Kidney capillary endothelial cell (primary cell): Measurements from ENCODE around the gene PROCA1.
"Not testable (repeated sequence)": the region's sequence is repeated elsewhere in the genome, so short reads cannot be mapped to it uniquely, and the experiment has no call there.

Source experiments
- DNase-seq: peaks from one replicate; pipeline ENCODE4 v3.0.0-alpha.2; 2018; ENCODE audit warnings: low spot score

PROCA1 gene

DNA sequence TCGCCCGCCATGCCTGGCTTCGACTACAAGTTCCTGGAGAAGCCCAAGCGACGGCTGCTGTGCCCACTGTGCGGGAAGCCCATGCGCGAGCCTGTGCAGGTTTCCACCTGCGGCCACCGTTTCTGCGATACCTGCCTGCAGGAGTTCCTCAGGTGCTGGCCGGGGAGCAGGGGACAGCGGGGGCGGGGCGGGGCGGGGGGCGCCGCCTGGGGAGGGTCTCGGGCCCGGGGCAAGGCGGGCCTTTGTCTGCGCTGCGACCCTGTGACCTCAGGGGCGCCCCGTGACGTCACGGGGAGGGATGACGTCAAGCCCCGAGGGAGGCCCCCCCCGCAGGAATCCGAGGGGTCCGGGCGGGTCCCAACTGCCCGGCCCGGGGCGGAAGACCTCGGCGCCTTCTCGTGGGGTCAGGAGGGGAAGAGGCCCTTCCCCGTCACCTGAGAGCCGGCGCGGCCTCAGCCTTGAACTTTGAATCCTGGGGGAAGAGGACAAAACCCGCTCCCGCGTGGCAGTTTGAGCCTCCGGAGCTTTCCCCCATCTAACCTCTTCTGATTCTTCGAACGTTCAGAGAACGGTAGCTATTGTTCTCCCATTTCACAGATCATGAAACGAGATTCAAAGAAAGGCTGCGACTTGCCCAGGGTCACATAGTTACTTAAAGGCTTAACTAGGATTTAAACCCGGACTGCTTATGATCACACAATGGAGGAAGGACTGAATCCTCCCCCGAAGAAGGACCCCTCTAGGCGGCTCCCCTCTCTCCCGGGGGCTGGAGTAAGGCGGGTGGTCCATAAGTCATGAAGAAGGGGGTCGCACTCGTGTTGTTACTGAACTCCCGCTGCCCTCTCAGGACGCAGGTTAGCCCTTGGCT lies 32.6 kb upstream of the PROCA1 start:
- DNase-seq, result peak; percentile 62

DNA sequence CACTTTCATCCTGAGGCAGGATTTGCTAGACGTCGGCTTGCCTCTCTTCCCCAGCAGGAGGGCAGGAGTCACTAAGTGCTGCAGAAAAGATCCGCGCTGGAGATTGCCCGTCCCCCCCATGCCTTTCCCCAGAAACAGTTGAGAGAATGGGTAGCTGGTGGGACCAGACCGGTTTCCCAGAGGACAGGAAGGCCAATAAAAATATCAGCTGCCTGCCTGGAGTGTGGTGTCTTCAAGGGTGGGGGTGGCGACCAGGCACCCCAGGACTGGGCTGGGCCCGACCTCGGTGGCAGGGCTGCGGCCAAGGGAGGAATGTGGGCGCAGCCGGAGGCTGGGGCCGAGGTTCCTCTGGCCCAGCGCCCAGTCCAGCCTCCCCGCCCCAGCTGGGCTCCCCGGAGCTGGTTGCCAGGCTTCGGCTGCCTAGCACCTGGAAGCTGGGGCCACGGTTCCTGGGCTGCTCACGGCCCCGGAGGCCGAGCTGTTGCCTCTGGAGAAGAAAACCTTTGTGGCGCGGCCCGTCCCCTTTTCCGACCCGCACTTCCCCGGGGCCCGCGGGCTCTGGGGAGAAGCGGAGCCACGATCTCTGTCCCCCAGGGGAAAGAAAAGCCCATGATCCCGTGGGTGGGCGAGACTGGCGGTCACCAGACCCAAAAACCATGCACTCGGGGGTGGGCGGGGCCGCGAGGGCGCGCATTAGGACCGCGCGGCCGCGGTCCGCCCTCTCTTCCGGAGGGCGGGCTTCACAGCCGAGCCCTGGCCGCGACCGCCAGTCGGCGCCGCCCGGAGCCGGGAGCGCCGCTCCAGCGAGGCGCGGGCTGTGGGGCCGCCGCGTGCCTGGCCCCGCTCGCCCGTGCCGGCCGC lies 31.8 kb upstream of the PROCA1 start, which contains the start of gene TRAF4:
Gene TRAF4 (plus strand): TSS at position 769 of the 861 bp plus-strand sequence. CDS start 102 bp downstream, outside the sequence.
- DNase-seq, result peak; percentile 80

DNA sequence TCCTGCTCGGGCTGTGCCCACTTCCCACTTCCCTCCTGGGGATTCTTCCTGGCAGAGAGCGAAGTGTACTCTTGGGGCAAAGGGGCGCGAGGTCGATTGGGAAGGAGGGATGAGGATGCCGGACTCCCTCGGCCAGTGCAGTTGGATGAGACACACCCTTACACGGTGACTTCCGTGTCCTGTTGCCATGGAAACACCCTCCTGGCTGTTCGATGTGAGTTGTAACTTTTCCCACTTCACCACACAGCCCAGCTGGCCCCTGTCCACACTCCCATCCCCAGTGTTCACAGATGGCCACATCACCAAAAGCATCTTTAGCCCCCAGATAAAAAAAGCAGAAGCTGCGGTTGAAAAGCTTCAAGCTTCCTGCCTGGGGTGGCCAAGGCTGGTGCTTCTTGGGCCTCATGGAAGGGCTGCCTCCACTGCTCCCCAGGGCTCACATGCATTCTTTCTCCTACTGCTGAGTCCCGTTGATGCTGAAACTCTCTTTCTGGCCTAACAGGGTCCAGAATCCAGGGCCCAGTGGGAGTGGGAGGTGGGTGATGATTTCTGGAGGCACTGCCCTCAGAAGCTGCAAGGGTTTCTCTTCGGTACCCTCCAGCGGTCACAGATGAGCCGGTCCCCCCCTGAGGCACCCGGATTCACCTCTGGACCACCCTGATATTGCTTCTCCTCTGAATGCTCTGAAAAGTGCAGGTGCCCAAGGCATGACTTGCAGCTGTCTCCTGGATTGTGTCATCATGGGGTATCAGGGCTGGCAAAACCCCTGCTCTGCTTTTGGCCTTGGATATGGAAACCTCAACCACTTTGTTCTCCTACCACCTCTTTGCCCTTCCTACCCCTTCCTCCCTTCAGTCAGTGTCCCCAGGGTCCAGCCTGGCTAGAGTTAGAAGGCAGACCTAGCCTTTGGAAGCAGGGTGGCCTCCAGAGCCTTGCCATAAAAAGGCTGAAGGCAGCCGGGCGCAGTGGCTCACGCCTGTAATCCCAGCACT lies 30.0 kb upstream of the PROCA1 start:
- DNase-seq, result no peak

DNA sequence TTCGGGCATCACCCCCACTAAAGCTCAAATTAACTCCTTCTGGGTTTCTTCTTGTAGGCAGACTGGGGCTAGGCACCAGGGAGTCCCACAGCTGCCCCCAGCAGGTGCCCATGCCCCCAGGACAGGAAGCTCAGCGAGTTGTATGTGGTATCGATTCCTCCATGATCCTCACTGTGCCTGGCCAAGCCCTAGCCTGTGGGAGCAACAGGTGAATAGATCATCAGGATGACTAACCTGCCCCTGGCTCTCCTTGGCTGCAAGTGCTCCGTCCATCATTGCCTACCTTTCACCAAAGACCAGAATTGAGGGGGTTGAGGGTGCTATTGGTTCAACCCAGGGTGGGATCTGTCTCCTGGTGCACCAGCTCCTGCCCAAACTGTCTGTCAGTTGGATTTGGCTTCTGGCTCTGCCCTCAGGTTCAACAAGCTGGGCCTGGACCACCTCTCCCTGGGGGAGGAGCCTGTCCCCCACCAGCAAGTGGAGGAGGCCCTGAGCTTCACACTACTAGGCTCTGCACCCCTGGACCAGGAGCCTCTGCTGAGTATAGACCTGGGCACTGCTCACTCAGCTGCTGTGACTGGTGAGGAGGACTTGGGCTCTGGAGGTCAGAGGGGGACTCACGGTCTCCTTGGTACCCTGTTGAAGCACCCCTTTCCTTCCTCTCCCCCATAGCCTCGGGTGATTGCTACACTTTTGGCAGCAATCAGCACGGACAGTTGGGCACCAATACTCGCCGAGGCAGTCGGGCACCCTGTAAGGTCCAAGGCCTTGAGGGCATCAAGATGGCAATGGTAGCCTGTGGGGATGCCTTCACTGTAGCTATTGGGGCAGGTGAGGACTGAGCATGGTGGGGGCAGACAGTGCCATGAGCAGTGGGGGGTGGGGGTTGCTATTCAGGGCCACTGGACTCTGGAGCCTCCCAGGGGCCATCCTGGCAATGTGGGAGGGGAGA lies 29.0 kb upstream of the PROCA1 start:
- no peak for DNase-seq

DNA sequence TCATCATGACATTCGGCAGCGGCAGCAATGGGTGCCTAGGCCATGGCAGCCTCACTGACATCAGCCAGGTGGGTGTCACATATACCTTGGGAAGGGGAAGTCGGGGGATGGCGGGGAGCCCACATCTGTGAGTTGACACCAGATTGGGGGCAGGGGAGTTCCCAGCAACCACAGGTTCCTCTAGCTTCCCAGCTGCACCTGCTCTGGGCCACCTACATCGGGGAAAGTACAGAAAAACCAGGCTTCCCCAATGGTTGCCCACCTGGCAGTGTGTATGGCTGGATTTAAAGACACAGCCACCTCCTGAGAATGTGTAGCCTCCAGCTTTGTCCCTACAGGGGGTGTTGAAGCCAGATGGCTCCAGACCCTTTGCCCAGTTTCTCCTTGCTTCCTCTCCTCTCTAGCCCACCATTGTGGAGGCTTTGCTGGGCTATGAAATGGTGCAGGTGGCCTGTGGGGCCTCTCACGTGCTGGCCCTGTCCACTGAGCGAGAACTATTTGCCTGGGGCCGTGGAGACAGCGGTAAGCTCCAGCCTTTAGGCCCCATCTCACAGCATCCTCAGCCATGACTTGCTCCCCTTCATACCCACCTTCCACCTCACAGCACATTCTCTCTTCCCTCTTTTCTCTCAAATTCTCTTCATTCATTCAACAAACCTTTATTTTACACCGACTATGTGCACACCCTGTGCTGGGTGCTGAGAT lies 27.1 kb upstream of the PROCA1 start:
- DNase-seq, result no peak

DNA sequence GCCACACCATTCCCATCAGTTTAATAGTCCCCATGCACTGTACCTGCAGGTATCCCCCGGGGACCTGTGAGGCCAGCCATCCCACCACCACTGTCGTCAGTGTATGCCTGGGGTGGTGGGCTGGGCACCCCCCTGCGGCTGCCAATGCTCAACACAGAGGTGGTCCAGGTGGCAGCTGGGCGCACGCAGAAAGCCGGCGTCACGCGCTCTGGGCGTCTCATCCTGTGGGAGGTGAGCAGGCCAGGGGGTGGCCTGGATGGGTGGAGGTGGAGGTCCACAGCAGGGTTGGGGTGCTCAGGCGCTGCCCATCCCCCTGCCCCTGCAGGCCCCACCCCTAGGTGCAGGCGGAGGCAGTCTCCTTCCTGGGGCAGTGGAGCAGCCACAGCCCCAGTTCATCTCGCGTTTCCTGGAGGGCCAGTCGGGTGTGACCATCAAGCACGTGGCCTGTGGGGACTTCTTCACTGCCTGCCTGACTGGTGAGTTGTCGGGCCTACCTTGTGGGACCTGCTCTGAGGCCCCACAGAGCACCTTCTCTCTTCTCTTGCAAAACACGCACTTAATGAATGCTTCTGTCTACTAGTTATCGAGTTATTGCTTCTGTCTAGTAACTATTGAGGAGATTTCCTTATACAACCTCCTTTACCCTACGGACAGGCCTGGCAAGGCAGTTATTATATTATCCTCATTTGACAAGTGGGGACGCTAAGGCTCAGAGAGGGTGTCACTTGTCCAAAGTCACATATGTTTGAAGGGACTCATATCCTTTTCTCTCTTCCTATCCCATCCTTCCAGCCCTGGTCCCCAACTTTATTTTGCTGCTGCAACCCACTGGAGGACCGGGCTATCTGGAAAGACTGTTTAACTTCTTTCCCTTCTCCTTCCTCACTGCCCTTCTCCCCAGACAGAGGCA lies 26.3 kb upstream of the PROCA1 start:
- DNase-seq, result no peak

DNA sequence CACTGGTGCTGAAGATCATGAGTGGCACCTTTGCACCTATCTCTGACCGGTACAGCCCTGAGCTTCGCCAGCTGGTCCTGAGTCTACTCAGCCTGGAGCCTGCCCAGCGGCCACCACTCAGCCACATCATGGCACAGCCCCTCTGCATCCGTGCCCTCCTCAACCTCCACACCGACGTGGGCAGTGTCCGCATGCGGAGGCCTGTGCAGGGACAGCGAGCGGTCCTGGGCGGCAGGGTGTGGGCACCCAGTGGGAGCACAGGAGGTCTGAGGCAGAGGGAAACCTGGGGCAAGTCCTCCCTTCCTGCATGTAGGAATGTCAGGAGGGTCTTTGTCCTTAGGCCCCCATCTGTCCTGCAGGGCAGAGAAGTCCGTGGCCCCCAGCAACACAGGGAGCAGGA lies 25.6 kb upstream of the PROCA1 start:
- no peak for DNase-seq

DNA sequence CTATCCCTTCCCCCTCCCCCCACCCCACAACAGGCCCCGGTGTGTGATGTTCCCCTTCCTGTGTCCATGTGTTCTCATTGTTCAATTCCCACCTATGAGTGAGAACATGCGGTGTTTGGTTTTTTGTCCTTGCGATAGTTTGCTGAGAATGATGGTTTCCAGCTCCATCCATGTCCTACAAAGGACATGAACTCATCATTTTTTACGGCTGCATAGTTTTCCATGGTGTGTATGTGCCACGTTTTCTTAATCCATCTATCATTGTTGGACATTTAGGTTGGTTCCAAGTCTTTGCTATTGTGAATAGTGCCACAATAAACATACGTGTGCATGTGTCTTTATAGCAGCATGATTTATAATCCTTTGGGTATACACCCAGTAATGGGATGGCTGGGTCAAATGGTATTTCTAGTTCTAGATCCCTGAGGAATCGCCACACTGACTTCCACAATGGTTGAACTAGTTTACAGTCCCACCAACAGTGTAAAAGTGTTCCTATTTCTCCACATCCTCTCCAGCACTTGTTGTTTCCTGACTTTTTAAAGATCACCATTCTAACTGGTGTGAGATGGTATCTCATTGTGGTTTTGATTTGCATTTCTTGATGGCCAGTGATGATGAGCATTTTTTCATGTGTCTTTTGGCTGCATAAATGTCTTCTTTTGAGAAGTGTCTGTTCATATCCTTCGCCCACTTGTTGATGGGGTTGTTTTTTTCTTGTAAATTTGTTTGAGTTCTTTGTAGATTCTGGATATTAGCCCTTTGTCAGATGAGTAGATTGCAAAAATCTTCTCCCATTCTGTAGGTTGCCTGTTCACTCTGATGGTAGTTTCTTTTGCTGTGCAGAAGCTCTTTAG lies 24.5 kb upstream of the PROCA1 start:
- DNase-seq, result not testable (repeated sequence)

DNA sequence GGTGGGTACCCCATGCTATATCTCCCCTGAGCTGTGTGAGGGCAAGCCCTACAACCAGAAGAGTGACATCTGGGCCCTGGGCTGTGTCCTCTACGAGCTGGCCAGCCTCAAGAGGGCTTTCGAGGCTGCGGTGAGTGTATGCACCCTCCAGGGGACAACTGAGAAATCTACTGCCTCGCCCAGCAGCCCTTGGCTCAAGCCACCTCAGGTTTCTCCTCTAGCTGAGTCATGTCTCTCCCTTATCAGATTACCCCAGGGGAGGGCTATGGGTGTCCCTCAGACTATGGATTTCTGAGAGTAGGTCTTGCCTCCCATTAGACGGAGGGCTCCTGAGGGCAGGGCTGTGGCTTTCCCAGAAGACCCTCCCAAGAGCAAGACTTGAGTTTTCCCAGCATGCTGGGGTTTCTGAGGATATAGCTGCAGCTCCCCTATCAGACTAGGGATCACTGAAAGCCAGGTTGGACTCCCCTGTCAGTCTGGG lies 23.6 kb upstream of the PROCA1 start:
- no peak for DNase-seq

DNA sequence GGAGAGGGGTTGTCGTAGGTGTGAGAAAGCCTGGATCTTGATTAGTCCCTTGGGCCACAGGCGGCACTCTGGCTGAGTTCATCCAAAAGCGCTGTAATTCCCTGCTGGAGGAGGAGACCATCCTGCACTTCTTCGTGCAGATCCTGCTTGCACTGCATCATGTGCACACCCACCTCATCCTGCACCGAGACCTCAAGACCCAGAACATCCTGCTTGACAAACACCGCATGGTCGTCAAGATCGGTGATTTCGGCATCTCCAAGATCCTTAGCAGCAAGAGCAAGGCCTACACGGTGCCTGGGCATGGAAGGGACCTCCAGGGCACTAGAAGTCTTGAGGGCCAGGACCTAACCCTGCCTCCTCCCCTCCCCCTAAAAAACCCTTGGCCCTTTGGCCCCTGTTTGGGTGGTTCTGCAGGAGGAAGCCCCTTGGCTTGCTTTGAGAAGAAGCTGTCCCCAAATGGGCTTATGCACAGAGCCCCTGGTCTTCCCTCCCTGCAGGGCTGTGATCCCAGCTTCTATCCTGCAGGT lies 23.1 kb upstream of the PROCA1 start:
- DNase-seq, result no peak

DNA sequence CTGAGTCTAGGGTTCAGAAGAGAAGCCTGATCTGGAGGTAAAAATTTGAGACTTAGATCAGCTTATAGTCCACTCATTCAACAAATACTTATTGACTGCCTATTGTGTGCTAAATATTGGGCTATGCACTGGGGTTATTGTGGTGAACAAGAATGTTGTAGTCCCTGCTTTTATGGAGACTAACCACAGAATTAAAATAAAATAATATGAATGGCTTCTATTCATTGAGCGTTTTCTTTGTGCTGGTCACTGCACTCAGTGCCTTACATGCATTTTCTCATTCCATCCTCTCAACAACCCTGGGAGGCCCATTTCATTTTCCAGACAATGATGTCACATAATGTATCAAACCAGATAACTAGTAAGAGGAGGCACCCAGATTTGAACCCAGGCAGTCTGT lies 21.7 kb upstream of the PROCA1 start:
- DNase-seq, result no peak

DNA sequence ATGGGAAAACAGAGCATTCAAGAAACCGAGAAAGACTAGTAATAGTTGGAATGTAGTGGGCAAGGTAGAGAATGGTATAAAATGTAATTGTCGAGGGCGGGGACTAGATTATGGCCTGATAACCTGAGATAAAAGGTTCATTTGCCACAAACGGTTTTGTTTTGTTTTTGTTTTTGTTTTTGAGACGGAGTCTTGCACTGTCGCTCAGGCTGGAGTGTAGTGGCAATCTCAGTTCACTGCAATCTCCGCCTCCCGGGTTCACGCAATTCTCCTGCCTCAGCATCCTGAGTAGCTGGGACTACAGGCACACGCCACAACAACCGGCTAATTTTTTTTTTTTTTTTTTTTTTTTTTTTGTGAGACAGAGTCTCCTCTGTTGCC lies 18.3 kb upstream of the PROCA1 start:
- no peak for DNase-seq

DNA sequence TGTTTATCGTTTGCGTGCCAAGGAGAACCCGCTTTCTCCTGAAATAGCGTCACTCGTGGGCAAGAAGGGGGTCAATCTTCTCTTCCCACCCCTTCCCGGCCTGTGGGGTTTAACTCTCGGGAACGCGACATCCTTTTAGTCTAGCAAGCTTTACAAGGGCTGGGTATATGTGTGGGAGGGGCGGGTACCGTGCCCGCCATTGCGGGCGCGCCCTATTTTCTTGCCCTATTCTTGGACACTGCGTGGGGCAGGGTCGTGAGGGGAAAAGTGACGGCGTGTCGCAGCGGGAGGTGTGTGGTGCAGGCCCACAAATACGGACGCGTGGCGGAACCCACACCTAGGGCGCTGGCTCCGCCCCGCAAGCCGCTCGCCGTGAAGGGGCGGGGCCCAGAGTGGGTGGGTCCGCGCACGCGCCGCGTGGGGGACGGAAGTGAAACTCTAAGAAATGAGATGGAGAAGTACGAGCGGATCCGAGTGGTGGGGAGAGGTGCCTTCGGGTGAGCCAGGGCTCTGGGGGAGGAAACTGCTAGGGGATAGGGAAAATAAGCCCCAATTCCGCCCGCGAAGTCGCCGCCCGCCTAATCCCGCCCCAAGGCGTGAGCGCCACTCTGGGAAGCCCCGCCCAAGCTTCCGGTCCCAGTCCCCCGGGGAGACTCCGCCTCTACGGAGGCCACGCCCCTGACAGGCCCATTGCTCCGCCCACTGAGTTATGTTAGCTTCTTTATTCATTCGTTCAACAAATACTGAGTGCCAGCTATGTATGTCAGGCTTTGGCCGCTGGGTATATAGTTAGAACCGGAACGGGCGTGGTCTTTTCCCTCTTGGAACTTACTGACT lies 16.9 kb upstream of the PROCA1 start, which contains the start of gene NEK8:
Gene NEK8 (plus strand): TSS at position 425 of the 837 bp plus-strand sequence. CDS start 26 bp downstream, at position 451.
- DNase-seq, result peak; percentile 88

DNA sequence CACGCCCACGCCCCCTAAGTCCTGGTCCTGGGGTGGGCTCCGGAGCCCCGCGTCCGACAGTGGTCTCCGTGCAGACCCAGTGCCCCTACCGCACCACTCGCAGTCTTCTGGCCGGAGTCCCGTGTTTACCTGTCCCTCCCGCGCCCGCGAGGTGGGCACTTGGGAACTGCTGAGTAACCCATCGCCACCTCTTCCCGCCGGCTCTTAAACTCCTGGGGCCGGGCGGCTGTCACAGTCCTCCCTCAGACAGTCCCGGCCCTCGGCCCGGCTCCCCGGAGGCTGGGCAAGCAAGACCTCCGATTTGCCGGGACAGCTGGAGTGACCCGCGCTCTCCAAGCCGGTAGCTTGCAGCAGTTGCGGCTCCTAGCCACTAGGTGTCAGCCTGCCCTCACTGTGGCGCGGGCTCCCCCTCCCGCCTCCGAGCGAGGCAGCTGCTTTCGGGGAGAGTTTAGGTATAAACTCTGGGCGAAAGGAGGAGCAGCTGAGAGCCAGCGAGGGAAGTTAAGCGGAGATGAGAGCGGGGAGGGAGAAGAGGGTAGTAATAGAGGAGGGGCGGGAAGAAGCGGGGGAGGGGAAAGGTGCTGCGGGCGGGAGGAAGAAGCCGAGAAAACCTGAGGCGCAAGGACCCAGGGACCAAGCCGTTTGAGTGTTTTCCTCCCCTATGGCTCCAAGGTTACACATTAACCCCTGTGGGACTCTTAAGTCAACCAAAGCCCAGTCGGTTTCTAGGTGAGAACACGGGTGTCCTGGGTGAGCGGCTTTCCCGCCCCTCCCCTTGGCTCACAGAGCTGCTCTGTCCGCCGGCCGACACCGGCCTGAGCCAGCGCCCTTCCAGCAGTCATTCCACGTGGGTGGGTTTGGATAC lies 15.2 kb upstream of the PROCA1 start:
- peak; percentile 90 for DNase-seq

DNA sequence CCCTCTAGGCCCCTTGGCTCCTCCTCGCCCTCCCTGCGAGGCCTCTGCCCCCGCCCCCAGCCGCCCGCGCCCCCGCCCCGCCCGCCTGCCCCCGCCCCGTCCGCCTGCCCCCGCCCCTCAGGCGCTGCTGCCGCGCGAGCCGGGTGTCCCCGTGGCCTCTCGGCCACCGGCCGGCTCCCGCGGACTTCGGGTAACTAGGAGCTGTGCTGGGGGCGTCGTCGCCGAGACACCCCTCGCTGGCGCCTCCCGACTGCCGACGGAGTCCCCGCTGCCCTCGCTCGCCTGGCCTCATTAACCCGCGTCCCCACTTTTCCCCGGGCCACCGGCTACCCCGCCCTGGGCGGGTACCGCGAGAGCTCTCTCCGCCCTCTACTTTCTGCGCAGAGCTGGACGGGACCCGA lies 14.5 kb upstream of the PROCA1 start, which contains the start of gene TLCD1:
Gene TLCD1 (minus strand): TSS at position 8 of the 401 bp plus-strand sequence. CDS start 136 bp downstream, outside the sequence.
- peak; percentile 53 for DNase-seq
